ENCODE results near the gene SMG7.

SMG7 gene

DNA sequence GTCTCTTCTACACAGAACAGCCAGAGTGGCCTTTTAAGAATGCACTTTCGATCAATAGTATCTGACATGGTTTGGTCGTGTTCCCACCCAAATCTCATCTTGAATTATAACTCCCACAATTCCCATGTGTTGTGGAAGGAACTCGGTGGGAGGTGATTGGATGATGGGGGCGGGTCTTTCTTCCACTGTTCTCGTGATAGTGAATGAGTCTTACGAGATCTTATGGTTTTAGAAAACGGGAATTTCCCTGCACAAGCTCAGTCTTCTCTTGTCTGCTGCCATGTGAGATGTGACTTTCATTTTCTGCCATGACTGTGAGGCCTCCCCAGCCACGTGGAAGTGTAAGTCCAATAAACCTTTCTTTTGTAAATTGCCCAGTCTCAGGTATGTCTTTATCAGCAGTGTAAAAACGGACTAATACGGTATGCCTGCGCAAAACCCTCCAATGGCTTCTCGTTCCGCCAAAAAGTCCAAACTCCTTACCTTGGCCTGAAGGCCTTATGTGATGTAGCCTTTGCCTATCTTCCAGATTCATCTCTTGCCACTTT is 23.0 kb upstream of the SMG7 start (continued):
- TF ChIP-seq SP3 (tag by site-specific recombination; IDR thresholded peaks at IDR 0.05), result no peak
- no peak for TF ChIP-seq KLF7 (tag by site-specific recombination; IDR thresholded peaks at IDR 0.05; ENCODE audit: borderline replicate concordance)

DNA sequence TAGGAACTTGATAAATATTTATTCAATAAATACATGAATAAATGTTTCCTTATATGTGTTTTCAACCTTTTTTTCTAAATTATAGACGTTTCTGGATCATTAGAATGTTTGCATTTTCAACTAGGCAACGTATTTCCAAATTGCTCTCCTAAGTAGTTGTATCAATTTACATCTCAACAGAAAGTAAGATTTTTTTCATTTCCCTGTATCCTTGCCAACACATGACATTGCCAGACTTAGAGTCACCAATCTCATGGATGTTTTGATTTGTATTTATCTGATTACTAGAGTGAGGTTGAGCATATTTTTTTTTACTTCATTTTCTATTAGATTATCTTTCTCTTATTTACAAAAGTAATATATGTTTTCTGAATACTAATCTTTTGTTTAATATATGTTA is 22.2 kb upstream of the SMG7 start:
- TF ChIP-seq ZNF416 (tag by site-specific recombination; IDR thresholded peaks at IDR 0.05), result no peak
- TF ChIP-seq ZNF112 (tag by site-specific recombination; IDR thresholded peaks at IDR 0.05), result no peak
- TF ChIP-seq ZNF16 (tag by site-specific recombination; IDR thresholded peaks at IDR 0.05; ENCODE audit: low read depth), result no peak
- TF ChIP-seq FEZF1 (tag by site-specific recombination; IDR thresholded peaks at IDR 0.05), result no peak
- no peak for TF ChIP-seq SCRT1 (tag by site-specific recombination; IDR thresholded peaks at IDR 0.05; ENCODE audit: borderline replicate concordance)
- TF ChIP-seq ZNF837 (tag by site-specific recombination; IDR thresholded peaks at IDR 0.05), result no peak
- TF ChIP-seq ZNF561 (tag by site-specific recombination; IDR thresholded peaks at IDR 0.05; ENCODE audit: borderline replicate concordance), result no peak
- TF ChIP-seq, protein P1, sequence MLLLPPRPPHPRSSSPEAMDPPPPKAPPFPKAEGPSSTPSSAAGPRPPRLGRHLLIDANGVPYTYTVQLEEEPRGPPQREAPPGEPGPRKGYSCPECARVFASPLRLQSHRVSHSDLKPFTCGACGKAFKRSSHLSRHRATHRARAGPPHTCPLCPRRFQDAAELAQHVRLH (tag by site-specific recombination; IDR thresholded peaks at IDR 0.05), result no peak
- TF ChIP-seq ZNF621 (tag by site-specific recombination; IDR thresholded peaks at IDR 0.05), result no peak
- TF ChIP-seq ZNF529 (tag by site-specific recombination; IDR thresholded peaks at IDR 0.05; ENCODE audit: insufficient replicate concordance), result no peak
- TF ChIP-seq, protein P2, sequence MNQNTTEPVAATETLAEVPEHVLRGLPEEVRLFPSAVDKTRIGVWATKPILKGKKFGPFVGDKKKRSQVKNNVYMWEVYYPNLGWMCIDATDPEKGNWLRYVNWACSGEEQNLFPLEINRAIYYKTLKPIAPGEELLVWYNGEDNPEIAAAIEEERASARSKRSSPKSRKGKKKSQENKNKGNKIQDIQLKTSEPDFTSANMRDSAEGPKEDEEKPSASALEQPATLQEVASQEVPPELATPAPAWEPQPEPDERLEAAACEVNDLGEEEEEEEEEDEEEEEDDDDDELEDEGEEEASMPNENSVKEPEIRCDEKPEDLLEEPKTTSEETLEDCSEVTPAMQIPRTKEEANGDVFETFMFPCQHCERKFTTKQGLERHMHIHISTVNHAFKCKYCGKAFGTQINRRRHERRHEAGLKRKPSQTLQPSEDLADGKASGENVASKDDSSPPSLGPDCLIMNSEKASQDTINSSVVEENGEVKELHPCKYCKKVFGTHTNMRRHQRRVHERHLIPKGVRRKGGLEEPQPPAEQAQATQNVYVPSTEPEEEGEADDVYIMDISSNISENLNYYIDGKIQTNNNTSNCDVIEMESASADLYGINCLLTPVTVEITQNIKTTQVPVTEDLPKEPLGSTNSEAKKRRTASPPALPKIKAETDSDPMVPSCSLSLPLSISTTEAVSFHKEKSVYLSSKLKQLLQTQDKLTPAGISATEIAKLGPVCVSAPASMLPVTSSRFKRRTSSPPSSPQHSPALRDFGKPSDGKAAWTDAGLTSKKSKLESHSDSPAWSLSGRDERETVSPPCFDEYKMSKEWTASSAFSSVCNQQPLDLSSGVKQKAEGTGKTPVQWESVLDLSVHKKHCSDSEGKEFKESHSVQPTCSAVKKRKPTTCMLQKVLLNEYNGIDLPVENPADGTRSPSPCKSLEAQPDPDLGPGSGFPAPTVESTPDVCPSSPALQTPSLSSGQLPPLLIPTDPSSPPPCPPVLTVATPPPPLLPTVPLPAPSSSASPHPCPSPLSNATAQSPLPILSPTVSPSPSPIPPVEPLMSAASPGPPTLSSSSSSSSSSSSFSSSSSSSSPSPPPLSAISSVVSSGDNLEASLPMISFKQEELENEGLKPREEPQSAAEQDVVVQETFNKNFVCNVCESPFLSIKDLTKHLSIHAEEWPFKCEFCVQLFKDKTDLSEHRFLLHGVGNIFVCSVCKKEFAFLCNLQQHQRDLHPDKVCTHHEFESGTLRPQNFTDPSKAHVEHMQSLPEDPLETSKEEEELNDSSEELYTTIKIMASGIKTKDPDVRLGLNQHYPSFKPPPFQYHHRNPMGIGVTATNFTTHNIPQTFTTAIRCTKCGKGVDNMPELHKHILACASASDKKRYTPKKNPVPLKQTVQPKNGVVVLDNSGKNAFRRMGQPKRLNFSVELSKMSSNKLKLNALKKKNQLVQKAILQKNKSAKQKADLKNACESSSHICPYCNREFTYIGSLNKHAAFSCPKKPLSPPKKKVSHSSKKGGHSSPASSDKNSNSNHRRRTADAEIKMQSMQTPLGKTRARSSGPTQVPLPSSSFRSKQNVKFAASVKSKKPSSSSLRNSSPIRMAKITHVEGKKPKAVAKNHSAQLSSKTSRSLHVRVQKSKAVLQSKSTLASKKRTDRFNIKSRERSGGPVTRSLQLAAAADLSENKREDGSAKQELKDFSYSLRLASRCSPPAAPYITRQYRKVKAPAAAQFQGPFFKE (tag by site-specific recombination; IDR thresholded peaks at IDR 0.05; ENCODE audit: borderline replicate concordance), result no peak
- no peak for TF ChIP-seq KLF9 (tag by site-specific recombination; IDR thresholded peaks at IDR 0.05; ENCODE audit: low read depth)
- no peak for TF ChIP-seq SALL2 (tag by site-specific recombination; IDR thresholded peaks at IDR 0.05; ENCODE audit: borderline replicate concordance)
- no peak for TF ChIP-seq ZNF114 (tag by site-specific recombination; IDR thresholded peaks at IDR 0.05)
- TF ChIP-seq ZNF292 (tag by site-specific recombination; IDR thresholded peaks at IDR 0.05; ENCODE audit: borderline replicate concordance, low read depth), result no peak
- no peak for TF ChIP-seq KLF10 (tag by site-specific recombination; IDR thresholded peaks at IDR 0.05)
- TF ChIP-seq MYNN (tag by site-specific recombination; IDR thresholded peaks at IDR 0.05; ENCODE audit: borderline replicate concordance), result no peak
- TF ChIP-seq SP7 (tag by site-specific recombination; IDR thresholded peaks at IDR 0.05), result no peak
- TF ChIP-seq ZNF830 (tag by site-specific recombination; IDR thresholded peaks at IDR 0.05; ENCODE audit: low read depth), result no peak
- CTCF ChIA-PET, result no interaction called here

More for the DNA sequence above, 22.2 kb upstream of the SMG7 start:
- H3K4me1 ChIP-seq (ENCODE audit: control insufficient read depth, insufficient read depth, low read length), result no peaks in the 10 kb centered on the region
- H3K36me3 ChIP-seq (ENCODE audit: control insufficient read depth in 2 of 2, insufficient read depth in 1 of 2, low read length in 2 of 2), result no peaks in the 10 kb centered on the region
- no peaks in the 10 kb centered on the region for H3K9me3 ChIP-seq (ENCODE audit: control insufficient read depth, insufficient read depth, low read depth, low read length)
- POLR2A ChIA-PET, result no interaction called here
- H3K27ac ChIP-seq (ENCODE audit: extremely low read depth, low read depth, low read length), result no peak overlapping the region
- H3K4me3 ChIP-seq (ENCODE audit: low read depth, low read length), result no peak overlapping the region

All from HEK293 (cell line).